HCT116 (cell line): ENCODE measurements around the gene OGFOD2.

Experiments used
- CTCF ChIP-seq, 3 experiments: fragments of 200-600 bp in 1 of 3; sonication (generic) in 1 of 3; IDR thresholded peaks in 2 of 3; conservative IDR thresholded peaks in 1 of 3; 2 replicates each; pipeline ENCODE4 v1.5.1; 2012 to 2017; ENCODE audit warnings: low read depth in 2 of 3, low read length in 2 of 3, antibody characterized with exemption in 1 of 3, borderline replicate concordance in 1 of 3, control low read depth in 1 of 3, mild to moderate bottlenecking in 1 of 3, mixed read lengths in 1 of 3, mixed run types in 1 of 3, moderate library complexity in 1 of 3; ENCODE audit not compliant: insufficient read depth in 1 of 3
- EZH2 ChIP-seq: fragments of 200-600 bp; sonication (generic); IDR thresholded peaks from 2 replicates; pipeline ENCODE4 v1.6.1; 2017; ENCODE audit warnings: antibody characterized with exemption, mixed run types
- EZH2phosphoT487 ChIP-seq: fragments of 200-600 bp; IDR thresholded peaks from 2 replicates; pipeline ENCODE4 v1.6.1; 2018; ENCODE audit warnings: antibody characterized with exemption, borderline replicate concordance
- FOSL1 ChIP-seq: IDR thresholded peaks from 2 replicates; pipeline ENCODE4 v1.6.1; 2012; ENCODE audit warnings: low read depth
- JUND ChIP-seq: IDR thresholded peaks from 2 replicates; pipeline ENCODE4 v1.6.1; 2012
- MAX ChIP-seq: IDR thresholded peaks from 2 replicates; pipeline ENCODE4 v1.6.1; 2012
- POLR2A ChIP-seq: IDR thresholded peaks from 2 replicates; pipeline ENCODE4 v1.7.0; 2011; ENCODE audit warnings: borderline replicate concordance; ENCODE audit not compliant: insufficient read depth, insufficient read length; ENCODE audit errors: extremely low read depth
- POLR2AphosphoS5 ChIP-seq: IDR thresholded peaks from 2 replicates; pipeline ENCODE4 v1.6.1; 2011; ENCODE audit warnings: mild to moderate bottlenecking, low read depth, low read length, moderate library complexity
- RAD21 ChIP-seq: IDR thresholded peaks from 2 replicates; pipeline ENCODE4 v1.6.1; 2012; ENCODE audit warnings: low read depth, mild to moderate bottlenecking
- REST ChIP-seq: IDR thresholded peaks from 2 replicates; pipeline ENCODE4 v1.6.1; 2012; ENCODE audit warnings: low read depth
- SIN3A ChIP-seq: IDR thresholded peaks from 2 replicates; pipeline ENCODE4 v1.6.1; 2012; ENCODE audit warnings: low read depth
- ZBTB33 ChIP-seq: IDR thresholded peaks from 2 replicates; pipeline ENCODE4 v1.6.1; 2011; ENCODE audit warnings: mild to moderate bottlenecking, low read length, moderate library complexity; ENCODE audit not compliant: insufficient replicate concordance; ENCODE audit errors: extremely low read depth
- ZFX ChIP-seq: fragments of 450-650 bp; IDR thresholded peaks from 2 replicates; pipeline ENCODE4 v1.6.1; 2017

GRCh38 chr12:122974274-122974891, 661 bp upstream of the OGFOD2 start:
- no peak for TF ChIP-seq CTCF (IDR thresholded peaks at IDR 0.05 in 2 of 3, conservative IDR thresholded peaks at IDR 0.05 in 1 of 3; ENCODE audit: borderline replicate concordance in 1 of 3, insufficient read depth in 1 of 3, low read depth in 2 of 3, low read length in 2 of 3)
- no peak for TF ChIP-seq EZH2
- peak; percentile 93 for TF ChIP-seq POLR2AphosphoS5
- peak; percentile 79 for TF ChIP-seq POLR2A
- no peak for TF ChIP-seq EZH2phosphoT487
- TF ChIP-seq MAX: no peak
- TF ChIP-seq ZFX: no peak
- TF ChIP-seq REST: no peak
- TF ChIP-seq FOSL1: no peak
- TF ChIP-seq RAD21: no peak
- no peak for TF ChIP-seq JUND
- no peak for TF ChIP-seq SIN3A
- peak; percentile 62 for TF ChIP-seq ZBTB33
